Upper lobe of right lung (tissue), 1 donor: Measurements from ENCODE around the gene AKAP10. TPM values are rescaled to one million over a fixed set of nuclear protein-coding genes. Genes with fewer than 3 reads are reported as not detected.
A peak's percentile ranks its signal among the peaks of the same experiment; 100 is the strongest.
"Not testable (repeated sequence)": the region's sequence is repeated elsewhere in the genome, so short reads cannot be mapped to it uniquely, and the experiment has no call there.

Experiments
- ATAC-seq: fragments of 200-7000 bp; cut with Tn5 transposase; one replicate; pipeline ENCODE4 v1.9.1; 2020; ENCODE audit warnings: mild to moderate bottlenecking, moderate library complexity
- DNase-seq: peaks from one replicate; pipeline ENCODE4 v3.0.0-alpha.2; 2020
- H3K27ac ChIP-seq: fragments of 200-600 bp; one replicate; pipeline ENCODE4 v1.8.0; 2022
- H3K27me3 ChIP-seq: fragments of 200-600 bp; one replicate; pipeline ENCODE4 v1.8.0; 2022; ENCODE audit warnings: mild to moderate bottlenecking
- H3K36me3 ChIP-seq: fragments of 200-600 bp; one replicate; pipeline ENCODE4 v1.8.0; 2022
- H3K4me1 ChIP-seq: fragments of 200-600 bp; one replicate; pipeline ENCODE4 v1.8.0; 2022
- H3K4me3 ChIP-seq: fragments of 200-600 bp; one replicate; pipeline ENCODE4 v1.8.0; 2022; ENCODE audit warnings: mild to moderate bottlenecking
- H3K9me3 ChIP-seq: fragments of 200-600 bp; one replicate; pipeline ENCODE4 v1.8.0; 2022
- intact Hi-C: fragments of 100-400 bp; cut with DNase I; formaldehyde crosslinking; loops from one replicate; pipeline ENCODE4 v1.11.0; 2022
- total RNA-seq: library from RNA; stranded (reverse); fragmentation: NEBNext Ultra II Directional; extraction: Animal tissue kit (Norgen Biotek cat#: 25700); gene quantifications from one replicate; pipeline ENCODE4 v1.2.1, GENCODE V29; 2021
- TF ChIP-seq, protein P1 (sequence below): fragments of 200-600 bp; IDR thresholded peaks from one replicate; pipeline ENCODE4 v1.8.0; 2022; ENCODE audit warnings: antibody characterized with exemption
- donor health status: DM: no; HTN: yes; CAD: no; lungs with severe emphysema.

The AKAP10 gene
- total RNA-seq, 1 donor from 2014 or later: 42.3 TPM

DNA sequence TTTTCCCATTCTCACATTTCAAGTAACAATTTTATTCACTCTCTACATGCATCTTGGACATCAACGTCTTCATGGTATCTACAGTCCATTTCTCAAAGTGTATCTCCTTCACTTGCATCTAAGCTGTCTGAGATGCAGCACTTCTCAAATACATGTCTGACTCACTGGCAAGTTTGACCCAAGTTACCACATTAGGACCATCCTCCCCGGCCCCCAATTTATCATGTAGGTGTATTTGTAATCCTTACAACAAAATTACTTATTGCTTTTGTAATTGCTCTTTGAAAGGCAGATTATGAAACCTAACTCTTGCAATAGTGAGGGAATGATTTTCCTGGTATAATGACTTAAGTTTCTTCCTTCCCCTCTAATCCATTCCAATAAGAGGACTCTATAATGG is 80.9 kb downstream of the AKAP10 start:
- H3K27ac ChIP-seq: no peak overlapping the region
- no peak for DNase-seq

DNA sequence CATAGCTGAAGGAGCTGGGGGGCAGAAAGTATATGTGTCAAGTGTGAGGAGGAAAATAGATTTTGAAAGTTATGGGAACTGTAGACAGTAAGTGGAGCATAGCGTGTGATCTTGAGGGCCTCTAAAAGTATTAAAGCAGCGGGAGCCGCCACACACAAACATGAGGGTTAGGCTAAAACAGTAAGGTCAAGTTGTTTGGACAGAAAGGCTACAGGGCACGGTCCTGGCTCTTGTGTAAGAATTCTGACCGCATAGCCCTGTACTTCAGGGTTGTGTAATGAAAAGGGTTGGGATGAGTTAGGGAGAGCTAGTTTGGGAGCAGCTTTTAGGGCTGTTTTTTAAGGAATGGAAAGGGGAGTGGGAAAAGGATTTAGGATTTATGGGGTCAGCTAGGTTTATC is 87.1 kb downstream of the AKAP10 start:
- H3K27ac ChIP-seq, H3K36me3 ChIP-seq, ATAC-seq, H3K4me1 ChIP-seq, intact Hi-C loops, H3K9me3 ChIP-seq, H3K27me3 ChIP-seq, H3K4me3 ChIP-seq: not testable (repeated sequence)
- DNase-seq: peak; percentile 52

More for the DNA sequence above, 80.9 kb downstream of the AKAP10 start:
- Histone ChIP-seq H3K4me1 (peaks cover 8% of the 10 kb centered on the region), H3K36me3 (peaks cover 5% of the 10 kb centered on the region), H3K4me3 (no peak overlapping the region), H3K27me3 (no peaks in the 10 kb centered on the region), H3K9me3 (no peaks in the 10 kb centered on the region)
- TF ChIP-seq, protein P1, sequence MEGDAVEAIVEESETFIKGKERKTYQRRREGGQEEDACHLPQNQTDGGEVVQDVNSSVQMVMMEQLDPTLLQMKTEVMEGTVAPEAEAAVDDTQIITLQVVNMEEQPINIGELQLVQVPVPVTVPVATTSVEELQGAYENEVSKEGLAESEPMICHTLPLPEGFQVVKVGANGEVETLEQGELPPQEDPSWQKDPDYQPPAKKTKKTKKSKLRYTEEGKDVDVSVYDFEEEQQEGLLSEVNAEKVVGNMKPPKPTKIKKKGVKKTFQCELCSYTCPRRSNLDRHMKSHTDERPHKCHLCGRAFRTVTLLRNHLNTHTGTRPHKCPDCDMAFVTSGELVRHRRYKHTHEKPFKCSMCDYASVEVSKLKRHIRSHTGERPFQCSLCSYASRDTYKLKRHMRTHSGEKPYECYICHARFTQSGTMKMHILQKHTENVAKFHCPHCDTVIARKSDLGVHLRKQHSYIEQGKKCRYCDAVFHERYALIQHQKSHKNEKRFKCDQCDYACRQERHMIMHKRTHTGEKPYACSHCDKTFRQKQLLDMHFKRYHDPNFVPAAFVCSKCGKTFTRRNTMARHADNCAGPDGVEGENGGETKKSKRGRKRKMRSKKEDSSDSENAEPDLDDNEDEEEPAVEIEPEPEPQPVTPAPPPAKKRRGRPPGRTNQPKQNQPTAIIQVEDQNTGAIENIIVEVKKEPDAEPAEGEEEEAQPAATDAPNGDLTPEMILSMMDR: no peak
- no peak for ATAC-seq
- intact Hi-C loops: no loop called here

DNA sequence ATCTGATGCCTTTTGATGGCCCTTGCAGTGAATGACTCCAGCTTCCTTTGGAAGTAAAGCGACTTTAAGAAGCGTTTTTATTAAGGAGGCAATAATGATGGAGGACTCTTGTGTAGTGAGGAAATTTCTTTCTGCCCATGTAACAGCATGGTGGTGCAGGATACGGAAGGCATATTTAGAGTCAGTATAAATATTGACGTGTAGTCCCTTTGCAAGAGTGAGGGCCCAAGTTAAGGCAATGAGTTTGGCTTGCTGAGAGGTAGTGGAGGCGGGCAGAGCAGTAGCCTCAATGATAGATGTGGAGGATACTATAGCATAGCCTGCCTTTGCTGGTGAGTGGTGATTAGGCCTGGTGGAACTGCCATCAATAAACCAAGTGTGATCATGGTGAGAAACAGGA is 87.6 kb downstream of the AKAP10 start:
- peak; percentile 3 for DNase-seq
- H3K27ac ChIP-seq, ATAC-seq, H3K36me3 ChIP-seq, H3K27me3 ChIP-seq, H3K4me3 ChIP-seq, H3K9me3 ChIP-seq, H3K4me1 ChIP-seq, intact Hi-C loops: not testable (repeated sequence)

DNA sequence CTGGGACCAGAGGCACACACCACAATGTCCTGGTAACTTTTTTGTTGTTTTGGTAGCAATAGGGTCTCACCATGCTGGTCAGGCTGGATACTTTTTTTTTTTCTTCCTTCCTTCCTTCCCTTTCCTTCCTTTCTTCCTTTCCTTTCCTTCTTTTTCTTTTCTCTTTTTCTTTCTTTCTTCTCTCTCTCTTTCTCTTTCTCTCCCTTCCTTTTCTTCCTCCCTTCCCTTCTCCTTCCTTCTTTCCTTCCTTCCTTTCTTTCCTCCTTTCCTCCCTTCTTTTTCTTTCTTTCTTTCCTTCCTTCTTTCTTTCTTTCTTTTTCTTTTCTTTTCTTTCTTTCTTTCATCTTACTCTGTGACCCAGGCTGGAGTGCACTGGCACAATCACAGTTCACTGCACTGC is 91.5 kb downstream of the AKAP10 start:
- H3K4me3 ChIP-seq: no peak overlapping the region
- intact Hi-C loops: no loop called here
- H3K27ac ChIP-seq: no peak overlapping the region
- ATAC-seq (no peak), DNase-seq (peak; percentile 17)
- H3K4me1 ChIP-seq: no peaks in the 10 kb centered on the region
- TF ChIP-seq, protein P1: no peak
- no peaks in the 10 kb centered on the region for H3K27me3 ChIP-seq
- no peaks in the 10 kb centered on the region for H3K36me3 ChIP-seq
- H3K9me3 ChIP-seq: no peaks in the 10 kb centered on the region

DNA sequence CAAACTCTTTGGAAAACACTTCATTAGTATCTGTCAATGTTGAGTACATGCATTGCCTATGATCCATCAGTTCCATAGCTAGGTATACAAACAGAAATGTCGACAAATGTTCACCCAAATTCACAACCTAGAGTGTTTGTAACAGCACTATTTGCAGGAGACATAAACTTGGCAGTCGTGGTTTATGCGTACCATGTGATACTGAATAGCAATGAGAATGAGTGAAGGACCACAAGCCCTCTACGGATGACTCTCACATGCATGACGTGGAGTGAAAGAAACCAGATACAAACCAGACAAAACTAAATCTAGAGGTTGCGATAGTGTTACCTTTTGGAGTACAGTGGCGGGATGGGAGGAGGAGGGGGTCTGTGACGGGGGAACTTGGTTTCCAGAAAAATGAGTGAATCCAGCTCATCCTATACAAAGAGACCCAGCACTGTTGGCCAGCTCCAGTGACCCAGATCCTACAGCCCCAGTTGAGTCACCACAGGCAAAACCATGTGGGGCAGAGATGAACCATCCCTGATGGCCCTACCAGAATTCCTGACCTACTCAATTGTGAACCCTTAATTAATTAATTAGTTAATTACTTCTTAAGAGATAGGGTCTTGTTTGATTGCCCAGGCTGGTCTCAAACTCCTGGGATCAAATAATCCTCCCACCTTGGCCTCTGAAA is 94.0 kb downstream of the AKAP10 start:
- Histone ChIP-seq H3K27me3 (no peaks in the 10 kb centered on the region), H3K27ac (no peak overlapping the region), H3K36me3 (no peaks in the 10 kb centered on the region), H3K4me3 (no peak overlapping the region), H3K9me3 (no peaks in the 10 kb centered on the region), H3K4me1 (no peaks in the 10 kb centered on the region)
- ATAC-seq (no peak), DNase-seq (peak; percentile 7)
- TF ChIP-seq, protein P1: no peak
- intact Hi-C loops: no loop called here

DNA sequence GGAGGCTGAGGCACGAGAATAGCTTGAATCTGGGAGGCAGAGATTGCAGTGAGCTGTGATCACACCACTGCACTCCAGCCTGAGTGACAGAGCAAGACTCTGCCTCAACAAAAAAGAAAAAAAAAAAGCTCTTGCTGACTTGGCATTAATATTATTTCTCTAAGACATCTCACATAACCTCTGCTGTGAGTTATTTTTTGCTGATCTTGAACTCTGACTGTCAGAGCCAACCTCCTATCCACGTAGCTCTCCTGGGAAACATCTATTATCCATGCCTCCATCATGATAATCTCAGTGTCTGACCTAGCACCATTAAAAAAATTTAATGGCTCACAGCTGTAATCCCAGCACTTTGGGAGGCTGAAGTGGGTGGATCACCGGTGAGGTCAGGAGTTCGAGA is 97.2 kb downstream of the AKAP10 start:
- Histone ChIP-seq H3K27ac (no peak overlapping the region), H3K4me1 (peaks cover 5% of the 10 kb centered on the region), H3K4me3 (no peak overlapping the region), H3K9me3 (no peaks in the 10 kb centered on the region), H3K27me3 (no peaks in the 10 kb centered on the region), H3K36me3 (no peaks in the 10 kb centered on the region)
- ATAC-seq (no peak), DNase-seq (no peak)
- intact Hi-C loops: no loop called here
- TF ChIP-seq, protein P1: no peak
